ENCODE data around the gene CAP1.

The CAP1 gene

DNA sequence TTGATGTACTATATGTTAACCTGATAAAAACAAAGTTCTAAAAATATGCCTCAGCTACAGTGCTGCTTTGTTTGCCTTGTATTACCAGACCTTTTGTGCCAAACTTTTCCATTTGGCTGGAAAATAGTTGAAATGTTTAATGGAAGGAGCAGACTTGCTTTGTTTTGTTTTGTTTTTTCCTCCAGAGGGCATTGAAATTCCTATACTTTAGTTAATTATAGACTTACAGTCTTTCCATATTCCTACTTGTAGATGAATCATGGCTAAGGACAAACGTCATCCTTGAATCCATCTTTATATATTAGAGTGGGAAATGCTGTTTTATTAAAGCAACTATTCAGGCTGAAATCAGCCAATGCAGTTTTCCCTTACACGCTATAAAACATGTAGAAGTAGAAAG is 6.7 kb downstream of the CAP1 start:
- peaks cover 43% of the 10 kb centered on the region for H3K4me1 ChIP-seq (ENCODE audit: insufficient read depth, low read length, poor library complexity, severe bottlenecking)
- H3K4me2 ChIP-seq (ENCODE audit: low read depth, low read length, poor library complexity, severe bottlenecking): peak overlapping the region; percentile 99
- H3K27me3 ChIP-seq (ENCODE audit: insufficient read depth, low read length, poor library complexity, severe bottlenecking): no peaks in the 10 kb centered on the region
- peaks cover 99% of the 10 kb centered on the region for H3K79me2 ChIP-seq (ENCODE audit: insufficient read depth, low read length)
- H3F3A ChIP-seq (ENCODE audit: low read depth): no peaks in the 10 kb centered on the region
- no peak overlapping the region for H3K4me3 ChIP-seq (ENCODE audit: low read length, poor library complexity, severe bottlenecking)
- H3K36me3 ChIP-seq (ENCODE audit: insufficient read depth, low read length): peaks cover 5% of the 10 kb centered on the region; the same call in 1 of the 2 replicates
- TF ChIP-seq EZH2phosphoT487 (IDR thresholded peaks at IDR 0.05; ENCODE audit: borderline replicate concordance): no peak
- TF ChIP-seq, protein P1, sequence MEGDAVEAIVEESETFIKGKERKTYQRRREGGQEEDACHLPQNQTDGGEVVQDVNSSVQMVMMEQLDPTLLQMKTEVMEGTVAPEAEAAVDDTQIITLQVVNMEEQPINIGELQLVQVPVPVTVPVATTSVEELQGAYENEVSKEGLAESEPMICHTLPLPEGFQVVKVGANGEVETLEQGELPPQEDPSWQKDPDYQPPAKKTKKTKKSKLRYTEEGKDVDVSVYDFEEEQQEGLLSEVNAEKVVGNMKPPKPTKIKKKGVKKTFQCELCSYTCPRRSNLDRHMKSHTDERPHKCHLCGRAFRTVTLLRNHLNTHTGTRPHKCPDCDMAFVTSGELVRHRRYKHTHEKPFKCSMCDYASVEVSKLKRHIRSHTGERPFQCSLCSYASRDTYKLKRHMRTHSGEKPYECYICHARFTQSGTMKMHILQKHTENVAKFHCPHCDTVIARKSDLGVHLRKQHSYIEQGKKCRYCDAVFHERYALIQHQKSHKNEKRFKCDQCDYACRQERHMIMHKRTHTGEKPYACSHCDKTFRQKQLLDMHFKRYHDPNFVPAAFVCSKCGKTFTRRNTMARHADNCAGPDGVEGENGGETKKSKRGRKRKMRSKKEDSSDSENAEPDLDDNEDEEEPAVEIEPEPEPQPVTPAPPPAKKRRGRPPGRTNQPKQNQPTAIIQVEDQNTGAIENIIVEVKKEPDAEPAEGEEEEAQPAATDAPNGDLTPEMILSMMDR (conservative IDR thresholded peaks at IDR 0.05; ENCODE audit: low read length): no peak
- H2AFZ ChIP-seq (ENCODE audit: low read length): no peak overlapping the region
- H3K9ac ChIP-seq (ENCODE audit: low read depth, low read length, poor library complexity, severe bottlenecking): no peak overlapping the region
- no peaks in the 10 kb centered on the region for H3K9me2 ChIP-seq (replicated peaks; ENCODE audit: low read depth, low read length)
- H4K20me1 ChIP-seq (ENCODE audit: insufficient read depth, low read length, poor library complexity, severe bottlenecking): peaks cover 74% of the 10 kb centered on the region
- no peaks in the 10 kb centered on the region for H3K9me3 ChIP-seq (ENCODE audit: insufficient read depth, low read depth, low read length)

DNA sequence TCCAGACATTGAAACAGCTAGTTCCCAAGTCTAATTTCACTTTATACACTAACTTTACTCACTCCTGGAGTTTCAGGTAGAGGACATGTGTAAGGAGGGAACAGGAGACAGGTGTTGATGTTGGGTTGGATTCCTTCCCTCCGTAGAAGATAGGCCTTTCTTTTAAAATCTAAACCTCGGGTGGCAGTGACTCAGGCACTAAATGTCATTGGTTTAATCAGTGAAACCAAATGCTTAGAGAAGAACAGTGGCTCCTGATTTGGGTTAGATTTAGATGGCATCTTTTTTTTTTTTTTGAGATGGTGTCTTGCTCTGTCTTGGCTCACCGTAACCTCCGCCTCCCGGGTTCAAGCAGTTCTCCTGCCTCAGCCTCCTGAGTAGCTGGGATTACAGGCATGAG is 7.2 kb downstream of the CAP1 start:
- no peak for TF ChIP-seq EZH2phosphoT487 (IDR thresholded peaks at IDR 0.05; ENCODE audit: borderline replicate concordance)
- TF ChIP-seq, protein P1 (conservative IDR thresholded peaks at IDR 0.05; ENCODE audit: low read length): no peak
- peaks cover 38% of the 10 kb centered on the region for H3K4me1 ChIP-seq (ENCODE audit: insufficient read depth, low read length, poor library complexity, severe bottlenecking)
- H3F3A ChIP-seq (ENCODE audit: low read depth): no peaks in the 10 kb centered on the region
- H3K9ac ChIP-seq (ENCODE audit: low read depth, low read length, poor library complexity, severe bottlenecking): no peak overlapping the region
- H4K20me1 ChIP-seq (ENCODE audit: insufficient read depth, low read length, poor library complexity, severe bottlenecking): peaks cover 70% of the 10 kb centered on the region
- no peaks in the 10 kb centered on the region for H3K27me3 ChIP-seq (ENCODE audit: insufficient read depth, low read length, poor library complexity, severe bottlenecking)
- H2AFZ ChIP-seq (ENCODE audit: low read length): no peak overlapping the region
- H3K4me3 ChIP-seq (ENCODE audit: low read length, poor library complexity, severe bottlenecking): no peak overlapping the region
- peaks cover 99% of the 10 kb centered on the region for H3K79me2 ChIP-seq (ENCODE audit: insufficient read depth, low read length)
- no peaks in the 10 kb centered on the region for H3K9me3 ChIP-seq (ENCODE audit: insufficient read depth, low read depth, low read length)
- peak overlapping the region; percentile 99 for H3K4me2 ChIP-seq (ENCODE audit: low read depth, low read length, poor library complexity, severe bottlenecking)
- no peaks in the 10 kb centered on the region for H3K9me2 ChIP-seq (replicated peaks; ENCODE audit: low read depth, low read length)
- peaks cover 5% of the 10 kb centered on the region; the same call in 1 of the 2 replicates for H3K36me3 ChIP-seq (ENCODE audit: insufficient read depth, low read length)

DNA sequence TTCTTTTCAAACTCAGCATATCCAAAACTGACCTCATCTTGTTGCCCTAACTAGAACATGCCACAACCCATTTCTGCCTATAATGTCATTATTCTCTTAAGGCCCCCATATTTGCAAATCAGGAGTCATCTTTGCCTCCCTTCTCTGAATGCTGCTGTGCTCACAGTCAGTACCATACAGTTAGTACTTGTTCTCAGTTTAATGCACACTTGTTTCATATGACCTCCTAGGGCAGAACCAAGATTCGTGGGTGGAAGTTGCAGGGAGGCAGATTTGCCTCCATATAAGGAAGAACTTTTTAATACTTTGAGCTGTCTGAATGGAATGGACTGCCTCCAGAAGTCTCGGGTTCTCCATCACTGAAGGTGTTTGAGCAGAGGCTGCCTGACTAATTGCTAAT is 9.2 kb downstream of the CAP1 start:
- Histone ChIP-seq H3K9ac (ENCODE audit: low read depth, low read length, poor library complexity, severe bottlenecking) (no peak overlapping the region), H3K4me1 (ENCODE audit: insufficient read depth, low read length, poor library complexity, severe bottlenecking) (peaks cover 27% of the 10 kb centered on the region), H3K27me3 (ENCODE audit: insufficient read depth, low read length, poor library complexity, severe bottlenecking) (no peaks in the 10 kb centered on the region), H3K79me2 (ENCODE audit: insufficient read depth, low read length) (peaks cover 96% of the 10 kb centered on the region), H3K9me2 (replicated peaks; ENCODE audit: low read depth, low read length) (no peaks in the 10 kb centered on the region), H3K4me3 (ENCODE audit: low read length, poor library complexity, severe bottlenecking) (no peak overlapping the region), H3K36me3 (ENCODE audit: insufficient read depth, low read length) (peaks cover 5% of the 10 kb centered on the region; the same call in 1 of the 2 replicates), H3F3A (ENCODE audit: low read depth) (no peaks in the 10 kb centered on the region), H2AFZ (ENCODE audit: low read length) (no peak overlapping the region), H3K4me2 (ENCODE audit: low read depth, low read length, poor library complexity, severe bottlenecking) (peak overlapping the region; percentile 15), H3K9me3 (ENCODE audit: insufficient read depth, low read depth, low read length) (no peaks in the 10 kb centered on the region), H4K20me1 (ENCODE audit: insufficient read depth, low read length, poor library complexity, severe bottlenecking) (peaks cover 72% of the 10 kb centered on the region)
- TF ChIP-seq EZH2phosphoT487 (IDR thresholded peaks at IDR 0.05; ENCODE audit: borderline replicate concordance): no peak
- TF ChIP-seq, protein P1 (conservative IDR thresholded peaks at IDR 0.05; ENCODE audit: low read length): no peak
